Mucosa of stomach (tissue), 1 donor: ENCODE data around the gene MEIG1.
"Not testable (repeated sequence)": the region's sequence is repeated elsewhere in the genome, so short reads cannot be mapped to it uniquely, and the experiment has no call there.

Source experiments
- H3K27me3 ChIP-seq: one replicate; pipeline ENCODE4 v1.7.0; 2013; ENCODE audit warnings: mild to moderate bottlenecking, low read length; ENCODE audit not compliant: control insufficient read depth, insufficient read depth
- H3K36me3 ChIP-seq: one replicate; pipeline ENCODE4 v1.7.0; 2013; ENCODE audit warnings: low read length; ENCODE audit not compliant: control insufficient read depth, insufficient read depth
- H3K4me1 ChIP-seq: one replicate; pipeline ENCODE4 v1.7.0; 2013; ENCODE audit warnings: mild to moderate bottlenecking, low read length; ENCODE audit not compliant: control insufficient read depth, insufficient read depth
- H3K4me3 ChIP-seq: one replicate; pipeline ENCODE4 v1.7.0; 2013; ENCODE audit warnings: low read length
- H3K9ac ChIP-seq: one replicate; pipeline ENCODE4 v1.7.0; 2013; ENCODE audit warnings: mild to moderate bottlenecking, low read length, moderate library complexity
- H3K9me3 ChIP-seq: one replicate; pipeline ENCODE4 v1.7.0; 2013; ENCODE audit warnings: mild to moderate bottlenecking, low read length, moderate library complexity; ENCODE audit not compliant: control insufficient read depth
- donor health status: Pancreatic carcinoma.

Gene MEIG1

DNA sequence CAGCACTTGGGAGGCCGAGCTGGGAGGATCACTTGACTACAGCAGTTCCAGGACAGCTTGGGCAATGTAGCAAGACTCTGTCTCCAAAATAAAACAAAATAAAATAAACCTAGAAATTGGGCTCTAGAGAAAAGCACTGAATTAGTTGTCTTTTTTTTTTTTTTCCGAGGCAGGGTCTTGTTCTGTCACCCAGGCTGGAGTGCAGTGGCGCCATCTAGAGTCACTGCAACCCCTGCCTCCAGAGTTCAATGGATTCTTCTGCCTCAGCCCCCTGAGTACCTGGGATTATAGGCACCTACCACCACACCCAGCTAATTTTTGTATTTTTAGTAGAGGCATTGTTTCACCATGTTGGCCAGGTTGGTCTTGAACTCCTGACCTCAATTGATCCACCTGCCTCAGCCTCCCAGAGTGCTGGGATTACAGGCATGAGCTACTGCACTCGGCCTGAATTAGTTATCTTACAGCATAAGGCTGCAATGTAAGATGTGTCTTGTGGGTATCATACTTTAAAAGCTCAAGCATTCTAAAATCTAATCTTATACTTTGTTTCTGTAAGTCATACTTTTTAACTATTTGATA, 12.8 kb downstream of the MEIG1 start:
- H3K36me3 ChIP-seq = no peaks in the 10 kb centered on the region
- H3K9me3 ChIP-seq = no peaks in the 10 kb centered on the region
- H3K9ac ChIP-seq = no peak overlapping the region
- peaks cover 3% of the 10 kb centered on the region for H3K27me3 ChIP-seq
- H3K4me3 ChIP-seq = no peak overlapping the region
- H3K4me1 ChIP-seq = no peaks in the 10 kb centered on the region

GRCh38 chr10:14974153-14974998, 15.2 kb downstream of the MEIG1 start:
- not testable (repeated sequence) for H3K4me1 ChIP-seq, H3K4me3 ChIP-seq, H3K27me3 ChIP-seq, H3K36me3 ChIP-seq, H3K9ac ChIP-seq, H3K9me3 ChIP-seq

GRCh38 chr10:14975672-14976273, 16.6 kb downstream of the MEIG1 start:
- H3K9ac ChIP-seq = no peak overlapping the region
- no peaks in the 10 kb centered on the region for H3K4me1 ChIP-seq
- no peaks in the 10 kb centered on the region for H3K9me3 ChIP-seq
- peaks cover 3% of the 10 kb centered on the region for H3K27me3 ChIP-seq
- H3K4me3 ChIP-seq = no peak overlapping the region
- H3K36me3 ChIP-seq = no peaks in the 10 kb centered on the region

GRCh38 chr10:14982744-14983143, 23.6 kb downstream of the MEIG1 start:
- Histone ChIP-seq H3K9me3 (no peaks in the 10 kb centered on the region), H3K36me3 (no peaks in the 10 kb centered on the region)

DNA sequence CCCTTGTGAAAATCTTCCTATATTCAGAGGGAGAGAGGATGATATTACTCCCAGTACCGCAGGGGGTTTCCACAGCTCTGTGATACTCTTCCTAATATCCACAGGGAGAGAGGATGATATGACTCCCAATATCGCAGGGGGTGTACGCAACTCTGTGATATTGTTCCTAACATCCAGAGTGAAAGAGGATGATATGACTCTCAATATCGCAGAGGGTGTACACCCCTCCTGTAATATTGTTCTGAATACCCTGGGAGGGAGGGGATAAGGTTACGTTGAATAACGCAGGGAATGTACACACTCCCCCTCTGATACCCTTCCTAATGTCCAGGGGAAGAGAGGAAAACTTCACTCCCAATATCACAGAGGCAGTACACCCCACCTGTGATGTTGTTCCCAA, 30.4 kb downstream of the MEIG1 start:
- not testable (repeated sequence) for H3K4me1 ChIP-seq, H3K9me3 ChIP-seq, H3K4me3 ChIP-seq, H3K36me3 ChIP-seq, H3K27me3 ChIP-seq, H3K9ac ChIP-seq

More at GRCh38 chr10:14982744-14983143, 23.6 kb downstream of the MEIG1 start:
- Histone ChIP-seq H3K27me3 (no peaks in the 10 kb centered on the region), H3K4me3 (no peak overlapping the region), H3K4me1 (no peaks in the 10 kb centered on the region), H3K9ac (no peak overlapping the region)

DNA sequence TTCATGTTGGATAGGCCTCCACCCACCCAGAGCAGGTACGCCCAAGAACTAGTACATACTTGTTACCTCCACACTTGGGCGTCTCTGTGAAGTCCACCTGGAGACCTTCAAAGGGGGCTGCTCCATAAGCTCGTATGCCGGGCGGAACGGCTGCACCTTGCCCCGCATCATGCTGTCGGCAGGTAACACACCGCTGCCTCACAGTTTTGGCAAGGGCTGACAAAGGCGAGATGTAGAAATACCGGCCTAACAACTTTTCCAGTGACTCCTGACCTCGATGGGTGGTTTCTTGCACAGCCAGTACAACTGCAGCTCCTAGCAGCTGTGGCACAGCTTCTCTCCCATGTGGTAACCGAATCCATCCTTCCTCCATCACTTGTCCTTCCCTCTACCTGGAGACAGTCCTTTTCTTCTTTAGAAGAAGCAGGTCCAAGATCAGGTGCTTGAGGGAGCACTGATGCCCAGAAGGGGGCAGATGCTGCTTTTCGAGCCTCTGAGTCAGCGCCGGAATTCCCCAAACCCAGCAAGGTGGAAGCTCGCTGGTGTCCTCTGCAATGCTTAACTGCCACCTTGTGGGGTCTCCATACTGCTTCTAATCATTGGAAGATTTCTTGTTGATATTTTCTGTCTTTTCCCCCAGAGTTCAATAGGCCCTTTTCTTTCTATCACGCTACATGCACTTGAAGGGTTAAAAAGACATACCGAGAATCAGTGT, 32.0 kb downstream of the MEIG1 start:
- not testable (repeated sequence) for H3K9ac ChIP-seq, H3K27me3 ChIP-seq, H3K4me1 ChIP-seq, H3K9me3 ChIP-seq, H3K4me3 ChIP-seq, H3K36me3 ChIP-seq

DNA sequence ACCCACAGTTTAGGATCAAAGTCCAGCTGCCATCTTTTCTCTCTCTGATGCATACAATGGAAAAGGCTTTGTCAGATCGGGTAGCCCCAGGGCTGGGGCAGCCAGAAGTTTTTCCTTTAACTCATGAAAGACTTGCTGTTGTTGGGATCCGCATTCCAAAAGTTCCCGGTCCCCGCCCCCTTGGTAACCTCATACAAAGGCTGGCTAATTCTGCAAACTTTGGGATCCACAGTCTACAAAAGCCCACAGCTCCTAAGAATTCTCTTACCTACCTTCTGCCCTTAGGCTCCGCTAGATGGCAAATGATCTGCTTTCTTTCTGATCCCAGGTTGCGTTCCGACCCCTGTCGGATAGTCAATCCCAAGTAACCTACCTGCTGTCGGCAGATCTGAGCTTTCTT, 33.1 kb downstream of the MEIG1 start:
- not testable (repeated sequence) for H3K9me3 ChIP-seq, H3K27me3 ChIP-seq, H3K4me1 ChIP-seq, H3K36me3 ChIP-seq, H3K9ac ChIP-seq, H3K4me3 ChIP-seq

DNA sequence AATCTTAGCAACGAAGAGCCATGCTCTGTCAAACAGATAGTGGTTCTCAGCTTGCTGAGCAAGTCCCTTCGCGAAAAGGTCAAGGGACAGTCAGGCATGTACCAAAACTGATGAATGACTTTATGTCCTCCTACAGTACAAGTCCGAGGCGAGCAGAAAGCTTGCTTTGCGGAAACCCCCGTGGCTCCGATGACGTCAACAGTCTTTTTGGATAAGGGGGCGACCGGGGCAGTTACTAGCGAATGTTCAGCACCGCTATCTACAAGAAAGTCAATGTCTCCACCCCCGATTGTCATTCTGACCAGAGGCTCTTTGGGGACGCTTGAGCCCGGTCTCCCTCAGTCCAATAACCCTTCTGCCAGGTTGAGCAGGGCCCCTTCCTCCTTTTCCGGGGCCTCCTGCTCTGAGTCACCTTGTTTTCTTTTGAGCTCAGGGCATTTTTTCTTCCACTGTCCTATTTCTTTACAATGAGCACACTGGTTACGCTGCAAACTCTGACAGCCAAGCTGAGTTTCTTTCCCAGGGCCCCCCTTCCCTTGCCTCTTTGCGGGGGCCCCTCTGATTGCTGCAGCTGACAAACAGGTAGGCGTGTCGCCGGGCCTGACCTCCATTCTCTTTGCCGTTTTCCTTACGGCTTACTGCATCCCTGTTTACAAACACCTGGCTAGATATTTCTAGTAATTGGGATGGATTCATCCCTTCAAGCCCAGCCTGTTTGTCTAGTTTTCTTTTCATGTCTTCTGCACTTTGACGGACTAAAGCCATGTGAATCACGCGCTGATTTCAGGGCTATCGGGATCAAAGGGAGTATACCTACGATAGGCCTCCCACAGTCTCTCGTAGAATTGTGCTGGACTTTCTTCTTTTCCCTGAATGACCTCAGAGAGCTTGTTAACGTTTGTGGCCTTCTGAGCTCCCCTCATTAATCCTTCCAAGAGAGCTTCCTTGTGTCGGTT, 34.6 kb downstream of the MEIG1 start:
- not testable (repeated sequence) for H3K9me3 ChIP-seq, H3K27me3 ChIP-seq

GRCh38 chr10:14995964-14996565, 36.9 kb downstream of the MEIG1 start:
- no peaks in the 10 kb centered on the region for H3K9me3 ChIP-seq

More for the DNA sequence above, 34.6 kb downstream of the MEIG1 start:
- H3K4me1 ChIP-seq, H3K9ac ChIP-seq, H3K36me3 ChIP-seq, H3K4me3 ChIP-seq: not testable (repeated sequence)

GRCh38 chr10:15013530-15013929, 54.3 kb downstream of the MEIG1 start:
- not testable (repeated sequence) for H3K9me3 ChIP-seq, H3K27me3 ChIP-seq, H3K4me3 ChIP-seq, H3K4me1 ChIP-seq, H3K36me3 ChIP-seq, H3K9ac ChIP-seq

More at GRCh38 chr10:14995964-14996565, 36.9 kb downstream of the MEIG1 start:
- Histone ChIP-seq H3K4me3 (no peak overlapping the region), H3K4me1 (peaks cover 5% of the 10 kb centered on the region), H3K9ac (no peak overlapping the region), H3K27me3 (peaks cover 4% of the 10 kb centered on the region), H3K36me3 (no peaks in the 10 kb centered on the region)

DNA sequence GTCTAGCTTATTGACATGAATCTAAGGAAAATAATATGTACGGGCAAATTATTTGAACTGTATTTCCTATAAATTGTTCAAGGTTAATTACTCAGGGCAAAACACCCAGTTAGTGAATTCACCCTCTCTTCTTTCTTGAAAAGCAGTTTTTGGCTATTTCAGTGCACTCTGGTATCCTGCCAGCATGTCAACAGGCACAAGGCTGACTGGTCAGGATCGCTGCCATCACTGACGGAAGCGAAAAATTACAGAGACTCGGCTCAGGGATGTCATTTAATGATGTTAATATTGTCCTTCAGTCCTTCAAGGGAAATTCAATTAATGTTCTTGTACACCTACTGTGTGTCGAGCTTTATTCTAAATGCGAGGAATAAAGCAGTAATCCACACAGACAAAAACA, 56.3 kb downstream of the MEIG1 start:
- Histone ChIP-seq H3K9ac (no peak overlapping the region), H3K36me3 (no peaks in the 10 kb centered on the region), H3K9me3 (no peaks in the 10 kb centered on the region), H3K27me3 (no peaks in the 10 kb centered on the region), H3K4me1 (no peaks in the 10 kb centered on the region), H3K4me3 (no peak overlapping the region)
